22Rv1 (cell line): ENCODE data around the gene AKAP9.

Source experiments
- CTCF ChIP-seq: fragments of 450-650 bp; IDR thresholded peaks from 2 replicates; pipeline ENCODE4 v1.5.1; 2017; ENCODE audit warnings: mild to moderate bottlenecking
- ZFX ChIP-seq: fragments of 450-650 bp; IDR thresholded peaks from 2 replicates; pipeline ENCODE4 v1.6.1; 2017; ENCODE audit warnings: antibody characterized with exemption, borderline replicate concordance

- no peak for TF ChIP-seq CTCF
- TF ChIP-seq ZFX: no peak
These were observed 87.6 kb downstream of the AKAP9 start for GRCh38 chr7:92028226-92028625.
